SW 1271 (cell line): Measurements from ENCODE around the gene ADCY1.

Experiments
- DNase-seq, 2 experiments: peaks; one replicate each; lab custom pipeline; 2025; lab: John Stamatoyannopoulos, UW

Gene ADCY1

GRCh38 chr7:45578022-45578421, 3.9 kb downstream of the ADCY1 start:
- no peak for DNase-seq

- no peak for DNase-seq
Observed at GRCh38 chr7:45578467-45578866, 4.3 kb downstream of the ADCY1 start.

GRCh38 chr7:45579391-45579801, 5.2 kb downstream of the ADCY1 start:
- no peak for DNase-seq

GRCh38 chr7:45580053-45580872, 6.1 kb downstream of the ADCY1 start:
- no peak for DNase-seq

DNA sequence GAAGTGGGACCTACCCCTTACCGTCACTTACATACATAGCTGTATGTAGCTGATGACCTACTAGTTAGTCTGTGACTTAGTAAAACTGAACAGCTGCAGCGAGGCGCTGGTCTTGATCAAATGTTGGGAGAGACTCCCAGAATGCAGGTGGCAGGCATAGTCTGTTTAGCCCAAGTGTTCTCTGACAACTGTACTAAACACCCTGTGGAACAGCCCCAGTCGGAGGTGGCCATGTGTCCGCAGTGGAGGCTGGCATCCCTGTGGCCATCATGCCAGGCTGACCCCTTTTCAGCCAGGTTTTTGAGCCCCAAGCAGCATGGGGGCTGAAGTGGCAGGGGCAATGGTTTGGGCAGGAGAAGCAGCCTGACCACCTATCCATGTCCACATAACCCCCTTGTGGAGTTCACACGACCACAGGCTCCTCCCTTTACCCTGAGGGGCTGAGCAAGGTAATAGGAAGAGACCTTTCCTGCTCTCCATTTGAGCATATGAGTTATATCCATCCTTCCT, 7.2 kb downstream of the ADCY1 start:
- DNase-seq: no peak

DNA sequence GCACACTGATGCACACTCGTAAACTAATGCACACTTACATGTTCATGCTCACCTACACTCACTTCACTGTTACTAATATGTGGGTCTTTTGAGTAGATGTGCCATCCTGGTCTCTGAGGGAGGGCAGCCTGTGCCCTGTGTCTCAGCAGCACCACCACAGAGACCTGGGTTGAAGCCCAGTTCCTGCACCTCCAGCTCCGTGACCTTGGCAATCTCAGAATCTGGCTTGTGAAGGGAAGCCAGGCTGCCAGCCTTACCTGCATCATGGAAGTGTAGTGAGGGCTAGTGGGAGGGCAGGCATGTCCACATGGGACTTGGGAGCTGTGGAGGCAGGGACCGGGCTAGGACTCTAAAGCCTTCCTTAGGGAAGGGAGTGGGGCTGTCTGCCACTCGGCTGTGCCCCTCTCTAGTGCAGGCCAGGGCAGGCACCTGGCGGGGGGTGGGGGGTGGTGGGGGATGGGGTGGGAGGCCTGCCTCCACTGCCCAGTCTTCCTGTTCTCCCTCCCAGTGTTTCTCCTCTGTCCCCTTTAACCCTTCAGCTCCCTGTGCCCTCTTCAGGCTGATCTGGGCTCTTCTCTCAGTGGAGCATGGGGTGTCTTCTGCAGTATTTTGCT, 8.1 kb downstream of the ADCY1 start:
- no peak for DNase-seq

- DNase-seq: no peak
Observed at GRCh38 chr7:45582868-45583277, 8.7 kb downstream of the ADCY1 start.

DNA sequence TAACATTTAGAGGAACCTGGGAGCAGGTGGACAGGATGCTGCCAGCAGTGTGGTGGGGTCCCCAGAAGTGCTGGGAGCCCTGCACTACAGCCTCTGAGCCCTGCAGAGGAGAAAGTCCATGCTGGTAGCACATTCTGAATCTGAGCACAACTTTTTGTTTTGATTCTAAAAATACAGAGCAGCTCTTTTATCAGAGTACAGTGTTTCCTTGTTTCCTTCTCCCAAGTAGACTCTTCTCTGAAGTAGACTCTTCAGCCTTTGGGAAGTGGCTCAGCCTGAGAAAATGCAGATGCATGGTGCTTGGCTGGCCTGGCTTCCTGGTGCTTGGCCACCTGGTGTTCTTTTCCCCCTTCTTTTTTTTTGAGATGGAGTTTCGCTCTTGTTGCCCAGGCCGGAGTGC, 9.1 kb downstream of the ADCY1 start:
- no peak for DNase-seq

GRCh38 chr7:45584261-45585210, 10.4 kb downstream of the ADCY1 start:
- DNase-seq: no peak

- no peak for DNase-seq
Observed at GRCh38 chr7:45585628-45586027, 11.5 kb downstream of the ADCY1 start.

- no peak for DNase-seq
Observed at GRCh38 chr7:45586542-45587520, 12.7 kb downstream of the ADCY1 start.

- DNase-seq: no peak
Observed at GRCh38 chr7:45588466-45588865, 14.3 kb downstream of the ADCY1 start.

DNA sequence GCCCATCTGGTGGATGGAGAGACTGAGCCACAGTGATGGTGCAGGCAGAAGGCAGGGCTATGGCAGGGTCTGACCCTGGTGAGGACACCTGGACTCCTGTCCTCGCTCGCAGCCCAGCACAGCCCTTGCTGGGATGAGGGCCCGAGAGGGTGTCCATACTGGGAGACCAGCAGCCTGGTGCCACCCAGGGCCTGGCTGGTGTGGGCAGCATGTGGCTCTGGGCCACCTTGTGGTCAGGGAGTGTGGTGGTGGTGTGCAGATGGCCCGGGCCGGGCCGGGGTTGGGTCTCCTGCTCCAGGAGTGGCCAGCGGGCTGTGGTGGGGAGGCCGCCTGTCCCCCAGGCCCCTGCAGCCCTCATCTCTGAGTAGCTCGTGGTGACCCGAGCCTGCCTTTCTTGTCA, 14.9 kb downstream of the ADCY1 start:
- DNase-seq: no peak

DNA sequence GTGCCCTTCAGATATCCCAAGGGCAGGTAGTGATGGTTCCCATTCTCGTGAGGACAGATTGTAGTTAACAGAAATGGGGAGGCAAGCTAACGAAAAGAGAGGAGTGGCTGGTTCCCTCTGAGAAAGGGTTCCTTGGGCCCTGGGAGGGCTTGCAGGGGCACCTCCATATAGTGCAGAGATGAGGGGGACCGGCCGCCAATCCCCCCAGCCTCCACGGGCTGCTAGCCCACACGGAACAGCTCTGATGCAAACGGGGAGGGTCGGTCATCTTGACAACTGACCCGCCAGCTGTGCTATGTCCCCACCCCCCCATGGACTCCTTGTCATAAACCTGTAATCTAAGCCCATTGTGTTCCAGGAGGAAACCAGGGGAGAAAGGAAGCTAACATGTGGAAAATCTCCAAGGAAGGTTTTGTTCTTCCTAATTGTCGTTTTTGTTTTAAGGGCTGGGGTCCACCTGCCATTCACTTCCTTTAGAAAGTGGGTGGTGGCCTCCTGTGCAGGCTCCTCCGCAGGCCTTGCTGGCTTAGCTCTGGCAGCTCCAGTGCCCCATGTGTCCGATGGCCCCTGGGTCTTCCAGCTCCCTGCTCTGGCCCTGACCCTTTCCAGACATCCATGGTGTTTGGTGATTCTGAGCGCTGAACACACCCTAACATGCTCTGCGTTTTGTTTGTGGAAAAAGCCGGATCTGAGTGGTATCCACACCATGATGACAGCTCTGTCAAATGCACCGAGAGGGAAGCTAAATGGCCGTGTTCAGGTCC, 15.9 kb downstream of the ADCY1 start:
- DNase-seq: no peak

- DNase-seq: no peak
Observed at GRCh38 chr7:45590679-45591057, 16.5 kb downstream of the ADCY1 start.

DNA sequence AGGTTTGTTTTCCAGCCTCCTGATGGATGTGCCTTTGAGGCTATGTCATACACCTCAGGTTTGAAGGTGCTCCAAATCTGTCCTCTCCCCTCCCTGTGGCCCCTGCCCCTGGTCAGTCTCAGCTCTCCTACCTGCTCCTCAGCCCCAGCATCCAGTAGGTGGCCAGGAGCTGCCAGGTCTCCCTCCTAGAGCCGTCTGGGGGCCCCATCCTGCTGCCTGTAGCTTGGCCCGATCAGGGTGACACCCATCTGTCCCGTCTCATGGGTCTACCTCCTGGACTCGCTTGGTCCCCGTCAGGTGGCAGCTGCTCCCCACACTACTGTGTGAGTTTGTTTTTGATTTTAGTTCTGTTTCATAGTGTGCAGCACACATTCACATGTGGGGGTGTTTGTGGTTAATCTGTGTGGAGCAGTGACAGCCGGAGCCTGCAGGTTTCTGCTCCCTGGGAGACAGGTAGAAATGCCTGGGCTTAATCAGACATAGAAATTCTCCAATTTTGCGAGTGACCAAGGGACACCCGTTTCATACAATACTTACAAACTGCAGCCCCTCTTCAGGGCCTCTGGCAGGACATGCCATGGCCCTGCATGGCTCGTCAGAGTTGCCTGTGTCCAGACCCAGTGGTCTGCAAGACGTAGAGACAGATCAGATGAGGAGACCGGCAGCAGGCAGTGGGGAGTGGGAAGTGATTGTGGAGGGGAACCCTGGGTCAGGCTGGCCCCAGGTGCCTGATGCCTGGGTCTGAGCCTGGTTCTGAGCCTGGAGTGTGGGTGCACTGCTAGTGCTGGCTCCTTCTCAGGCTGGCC, 17.1 kb downstream of the ADCY1 start:
- DNase-seq: no peak

GRCh38 chr7:45592230-45592991, 18.2 kb downstream of the ADCY1 start:
- no peak for DNase-seq

DNA sequence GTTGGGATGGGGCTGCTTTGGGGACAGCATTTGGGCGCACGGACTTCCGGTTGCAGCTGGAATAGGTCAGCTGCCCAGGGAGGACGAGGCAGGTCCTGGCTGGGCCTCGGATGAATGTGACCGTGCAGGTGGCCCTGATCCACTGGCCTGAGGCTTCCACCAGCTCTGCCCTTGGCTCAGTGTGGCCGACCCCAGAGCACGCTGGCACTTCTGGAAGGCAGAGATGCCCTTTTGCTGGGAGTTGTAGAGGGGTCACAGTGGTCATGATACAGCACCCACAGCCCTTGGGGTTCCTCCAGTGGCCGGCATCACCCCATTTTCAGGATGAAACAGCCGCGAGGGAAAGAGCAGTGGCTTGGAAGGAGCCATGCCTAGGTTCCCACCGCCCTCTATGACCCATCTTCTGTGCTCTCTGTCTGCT, 19.0 kb downstream of the ADCY1 start:
- DNase-seq: no peak

DNA sequence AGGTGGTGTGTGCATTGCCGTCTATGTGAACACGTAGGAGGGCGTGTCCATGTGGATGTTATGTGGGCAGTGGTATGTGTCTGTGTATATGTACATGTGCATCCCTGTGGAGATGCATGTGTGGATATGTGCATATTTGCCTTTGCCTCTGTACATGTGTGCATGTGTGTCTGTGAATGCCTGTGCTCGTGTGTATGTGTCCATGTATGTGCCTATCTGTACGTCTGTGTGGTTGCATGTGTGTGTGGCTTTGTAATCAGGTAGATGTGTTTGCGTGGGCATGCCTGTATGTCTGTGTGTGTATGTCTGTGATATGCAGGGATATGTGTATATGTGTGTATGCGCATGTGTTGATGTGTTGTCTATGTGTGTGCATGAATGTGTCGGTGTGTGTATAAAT, 19.7 kb downstream of the ADCY1 start:
- no peak for DNase-seq
